Hematopoietic multipotent progenitor cell (in vitro differentiated cells): ENCODE data around the gene MMGT1. TPM values are rescaled to one million over a fixed set of nuclear protein-coding genes. Genes with fewer than 3 reads are reported as not detected.

Experiments
- DNase-seq, 3 donors: peaks; one replicate each; pipeline ENCODE4 v3.0.0-alpha.2; 2011 to 2015; ENCODE audit warnings: low read depth in 2 of 3, low spot score in 2 of 3
- total RNA-seq: library from RNA; depleted of rRNA; stranded (reverse); fragments of >200 nt; gene quantifications from one replicate; pipeline ENCODE4 v1.2.3, GENCODE V29; 2012

MMGT1 gene
- 10.8 TPM for total RNA-seq

DNA sequence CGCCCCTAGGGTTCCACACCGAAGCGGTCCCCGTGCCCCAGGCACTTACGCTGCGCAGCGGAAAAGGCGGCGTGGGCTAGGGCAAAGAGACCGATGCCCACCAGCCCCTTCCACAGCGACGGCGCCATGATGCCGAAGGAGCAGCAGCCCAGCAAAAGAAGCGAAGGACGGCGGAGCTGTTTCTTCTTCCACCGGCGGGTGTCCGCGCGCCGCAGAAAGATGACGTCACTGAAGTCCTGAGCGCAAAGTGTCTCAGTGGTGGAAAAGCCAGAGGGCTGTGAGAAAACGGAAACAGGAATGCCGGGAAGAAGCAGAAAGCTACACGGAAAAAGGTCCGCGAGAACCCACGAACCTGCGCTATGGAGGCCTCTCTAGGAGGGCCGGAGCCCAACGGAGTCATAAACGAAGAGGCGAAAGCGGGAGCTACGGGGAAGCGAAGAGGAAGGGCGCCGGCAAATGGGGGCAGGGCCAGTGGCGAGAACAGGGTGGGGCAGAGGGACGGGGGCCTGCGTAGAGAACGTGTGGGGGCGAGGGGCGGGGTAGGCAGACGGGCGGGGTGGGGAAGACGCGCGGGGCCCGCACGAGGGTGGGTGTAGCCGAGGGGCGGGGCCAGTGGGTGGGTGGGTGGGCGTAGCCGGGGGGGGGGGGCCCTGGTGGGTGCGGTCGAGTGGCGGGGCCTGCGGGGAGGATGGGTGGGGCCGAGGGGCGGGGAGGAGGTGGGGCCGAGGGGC, at the start of gene MMGT1:
MMGT1 (minus strand) TSS at position 441 of the 731 bp plus-strand sequence; CDS start at position 128, 313 bp downstream.
- DNase-seq = peak; percentile 49 to 91 (median 88)

DNA sequence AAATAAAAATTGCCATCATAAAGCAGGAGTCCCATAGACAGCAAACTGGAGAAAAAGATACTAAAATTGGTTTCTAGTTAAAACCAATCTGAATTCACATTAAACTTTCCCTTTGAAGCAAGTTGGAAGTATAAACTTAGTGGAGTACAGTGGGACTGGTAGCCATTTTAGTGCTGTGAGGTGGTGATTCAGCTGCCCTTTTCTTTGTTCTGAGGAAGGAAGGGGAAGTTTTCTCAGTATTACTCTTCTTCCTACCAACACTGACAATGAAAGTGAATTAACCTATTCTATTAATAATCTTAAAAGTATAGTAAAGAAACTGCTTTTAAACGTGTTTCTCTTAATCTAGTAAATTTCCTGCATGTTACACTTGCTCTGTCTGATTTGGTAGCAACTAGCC, 48.1 kb upstream of the MMGT1 start:
- DNase-seq = no peak

DNA sequence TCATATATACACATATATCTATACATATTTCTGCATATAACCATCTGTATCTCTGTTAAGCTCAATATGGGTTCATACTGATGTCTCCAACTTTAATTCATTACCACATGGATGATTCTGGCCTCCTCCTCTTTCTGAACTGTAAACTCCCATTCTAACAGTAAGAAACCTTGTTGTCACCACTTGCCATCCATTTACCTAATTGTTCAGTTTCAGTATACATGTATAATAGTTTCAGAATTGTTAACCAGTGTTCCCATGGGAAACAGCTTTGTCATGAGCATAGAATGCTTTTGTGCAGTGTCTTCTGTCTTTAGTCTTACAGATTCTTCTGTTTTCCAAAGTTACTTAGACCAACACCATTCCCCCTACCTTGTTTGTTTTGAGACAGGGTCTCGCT, 47.4 kb upstream of the MMGT1 start:
- DNase-seq = no peak

DNA sequence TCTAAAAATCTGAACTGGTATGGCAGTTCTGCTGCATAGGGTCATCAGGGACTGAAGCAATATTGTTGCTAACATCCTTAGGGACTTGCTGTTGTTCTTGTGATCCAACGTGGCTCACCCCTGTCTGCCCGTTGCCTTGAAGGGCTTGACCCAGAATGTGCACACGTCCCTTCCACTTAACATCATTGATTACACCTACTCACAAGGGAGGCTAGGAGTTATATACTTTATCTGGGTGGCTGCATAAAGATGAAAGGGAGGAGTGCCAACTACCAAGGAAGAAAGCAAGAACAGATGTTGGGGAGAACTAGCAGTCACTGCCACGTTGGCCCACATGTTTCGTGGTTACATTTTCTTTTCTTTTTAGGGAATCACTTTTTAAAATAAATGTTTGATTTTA, 45.4 kb upstream of the MMGT1 start:
- no peak for DNase-seq

DNA sequence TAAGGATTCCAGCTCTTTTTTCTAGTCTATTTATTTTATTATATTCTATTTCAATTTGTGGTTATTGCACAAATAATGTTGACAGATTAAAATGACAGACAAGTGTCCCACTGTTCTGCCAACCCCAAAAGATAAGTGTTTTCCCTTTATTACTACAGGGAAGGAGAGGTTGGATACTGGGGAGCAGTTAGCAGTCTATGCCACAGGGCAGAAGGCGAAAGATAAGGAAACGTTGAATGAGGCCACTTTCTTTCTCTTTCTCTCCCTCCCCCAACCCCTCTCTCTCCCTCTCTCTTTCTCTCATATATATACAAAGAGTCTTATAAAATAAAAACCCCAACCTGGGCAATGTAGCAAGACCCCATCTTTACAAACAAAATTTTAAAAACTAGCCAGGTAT, 43.1 kb upstream of the MMGT1 start:
- no peak for DNase-seq

DNA sequence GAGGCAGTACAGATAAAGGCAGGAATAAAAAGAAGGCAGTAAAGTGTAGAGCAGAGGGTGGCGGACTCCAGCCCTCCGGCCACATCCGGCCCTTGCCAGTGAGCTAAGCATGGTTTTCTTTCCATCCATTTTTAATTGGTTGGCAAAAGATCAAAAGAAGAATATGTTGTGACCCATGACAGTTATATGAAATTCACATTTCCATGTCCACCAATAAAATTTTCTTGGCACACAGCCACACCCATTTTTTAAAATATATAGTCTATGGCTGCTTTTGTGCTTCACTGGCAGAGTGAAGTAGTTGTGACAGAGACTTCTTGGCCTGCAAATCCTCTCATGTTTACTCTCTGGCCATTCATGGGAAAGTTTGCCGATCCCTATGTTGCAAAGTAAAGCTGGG, 41.2 kb upstream of the MMGT1 start:
- no peak for DNase-seq

DNA sequence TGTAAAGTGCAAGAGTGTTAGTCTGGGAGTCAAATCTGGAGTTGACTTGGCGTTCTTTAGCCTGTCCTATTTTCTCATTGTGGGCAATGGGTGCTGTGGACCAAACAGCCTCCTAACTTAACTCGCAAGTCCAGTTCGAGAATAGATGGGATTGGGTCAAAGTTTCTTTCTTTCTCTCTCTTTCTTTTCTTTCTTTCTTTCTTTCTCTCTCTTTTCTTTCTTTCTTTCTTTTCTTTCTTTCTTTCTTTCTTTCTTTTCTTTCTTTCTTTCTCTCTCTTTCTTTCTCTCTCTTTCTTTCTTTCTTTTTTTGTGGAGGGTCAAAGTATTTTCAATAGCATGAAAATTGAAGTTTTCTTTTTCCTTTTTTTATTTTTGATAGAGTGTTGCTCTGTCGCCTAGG, 14.5 kb upstream of the MMGT1 start:
- DNase-seq = no peak

DNA sequence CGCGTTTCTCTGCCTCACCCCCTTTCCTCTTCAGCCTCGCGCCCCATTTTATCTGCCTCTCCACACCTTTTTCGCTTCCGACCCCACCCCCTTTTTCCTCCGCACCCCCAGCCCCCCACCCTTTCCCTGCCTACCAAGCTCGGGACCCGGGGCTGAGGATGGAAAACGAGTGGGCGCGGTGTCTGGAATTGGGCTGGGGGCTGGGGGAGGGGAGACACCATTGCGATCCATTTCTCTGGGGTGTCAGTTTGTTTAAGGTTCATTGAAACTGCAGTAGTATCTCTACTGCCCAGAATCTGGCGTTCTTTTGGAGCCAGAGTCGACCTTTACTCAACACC, 12.2 kb upstream of the MMGT1 start:
- peak in 1 of 3 donors; percentile 2 for DNase-seq

DNA sequence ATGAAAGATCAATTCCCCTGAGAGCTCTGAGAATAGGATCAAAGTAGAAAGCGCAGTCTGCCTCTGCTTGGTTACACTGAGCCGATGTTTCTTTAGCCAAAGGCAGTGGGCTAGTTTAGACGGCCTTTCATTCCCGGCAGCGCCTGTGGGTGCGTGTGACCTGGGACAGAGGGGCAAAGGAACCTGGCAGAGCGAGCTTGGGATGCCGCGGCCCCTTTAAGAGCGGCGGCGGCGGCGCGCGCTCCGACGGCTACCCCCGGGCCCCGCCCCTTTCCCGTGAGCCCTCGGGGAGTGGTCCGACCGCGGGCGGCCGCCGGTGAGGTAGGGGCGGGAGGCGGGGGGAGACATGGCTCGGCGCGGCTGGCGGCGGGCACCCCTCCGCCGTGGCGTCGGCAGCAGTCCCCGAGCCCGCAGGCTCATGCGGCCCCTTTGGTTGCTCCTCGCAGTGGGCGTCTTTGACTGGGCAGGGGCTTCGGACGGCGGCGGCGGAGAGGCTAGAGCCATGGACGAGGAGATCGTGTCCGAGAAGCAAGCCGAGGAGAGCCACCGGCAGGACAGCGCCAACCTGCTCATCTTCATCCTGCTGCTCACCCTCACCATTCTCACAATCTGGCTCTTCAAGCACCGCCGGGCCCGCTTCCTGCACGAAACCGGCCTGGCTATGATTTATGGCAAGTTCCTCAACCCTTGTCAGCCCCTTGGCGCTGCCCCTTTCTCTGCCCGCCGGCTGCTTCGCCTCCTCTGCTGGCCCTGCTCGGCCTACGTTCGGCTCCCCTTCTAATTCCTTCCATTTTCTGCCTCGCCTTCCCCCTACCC, 11.6 kb upstream of the MMGT1 start, which contains the start of gene SLC9A6:
SLC9A6 (plus strand) TSS at position 279 of the 816 bp plus-strand sequence; CDS start at position 503, 224 bp downstream.
- peak in 2 of 3 donors; percentile 47 to 69 for DNase-seq

DNA sequence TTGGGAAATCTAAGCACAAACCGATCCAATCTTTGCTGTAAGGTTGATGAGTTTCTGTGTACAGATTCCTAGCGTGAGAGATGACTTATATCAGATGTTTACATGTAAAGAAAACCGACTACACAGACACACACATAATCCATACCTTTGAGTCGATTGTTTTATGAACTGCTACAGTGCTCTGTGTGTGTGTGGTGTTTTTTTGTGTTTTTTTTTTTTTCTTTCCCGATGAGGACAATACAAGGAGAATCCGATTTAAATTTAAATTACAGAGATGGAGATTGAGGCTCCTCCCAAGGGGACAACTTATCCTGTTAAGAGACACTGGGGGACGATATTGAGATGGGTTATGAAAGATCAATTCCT, 11.0 kb upstream of the MMGT1 start:
- DNase-seq = no peak

DNA sequence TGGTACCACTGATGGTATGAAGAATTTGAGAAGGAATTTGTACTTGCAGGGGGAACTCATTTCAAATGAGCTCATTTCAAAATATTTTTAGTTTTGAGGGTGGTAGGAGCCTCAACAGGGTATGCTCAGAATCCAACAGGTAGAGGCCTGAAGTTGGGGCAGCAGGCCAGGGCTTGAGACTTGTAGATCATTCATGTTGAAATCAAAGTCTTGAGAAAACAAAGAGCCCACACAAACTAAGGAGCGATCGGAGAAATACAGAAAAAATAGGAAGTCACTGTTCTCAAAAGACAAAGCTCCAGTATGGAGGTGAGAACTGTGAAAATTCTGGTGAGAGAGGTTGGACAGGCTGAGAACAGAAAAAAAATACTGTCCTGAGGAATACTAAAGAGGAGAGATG, 10.5 kb upstream of the MMGT1 start:
- no peak for DNase-seq

DNA sequence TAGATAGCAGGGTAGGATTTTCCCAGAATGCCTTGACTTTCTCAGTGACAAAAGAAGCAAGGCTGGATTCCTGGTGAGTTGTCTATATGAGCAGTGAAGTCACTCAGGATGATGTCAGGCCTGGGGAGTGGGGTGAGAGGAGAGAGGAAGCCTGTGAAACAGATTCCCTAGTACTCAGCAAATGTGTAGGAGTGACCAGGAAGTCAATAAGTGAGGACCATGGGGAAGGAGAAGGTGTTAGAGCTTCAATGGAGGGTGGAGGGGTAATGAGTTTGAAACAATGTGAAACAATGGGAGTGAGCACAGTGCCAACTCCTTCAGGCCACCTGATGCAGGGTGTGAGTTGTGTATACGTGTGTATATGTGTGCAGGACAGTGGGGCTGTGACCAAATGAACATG, 9.1 kb upstream of the MMGT1 start:
- DNase-seq = no peak

DNA sequence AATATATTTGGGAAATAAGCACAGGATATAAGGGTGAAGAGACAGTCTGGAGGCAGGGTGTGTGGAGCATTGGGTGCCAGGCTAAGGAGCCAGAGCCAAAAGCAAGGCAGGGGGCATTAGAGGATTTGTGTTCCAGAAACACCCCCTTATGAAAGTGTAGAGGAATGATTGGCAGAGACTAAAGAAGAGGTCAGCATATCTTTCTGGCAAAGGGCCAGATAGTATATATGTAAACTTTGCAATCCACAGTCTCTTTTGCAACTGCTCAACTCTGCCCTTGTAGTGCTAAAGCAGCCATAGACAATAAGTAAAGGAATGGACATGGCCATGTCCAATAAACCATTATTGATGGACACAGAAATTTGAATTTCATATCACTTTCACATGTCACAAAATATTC, 7.9 kb upstream of the MMGT1 start:
- no peak for DNase-seq

DNA sequence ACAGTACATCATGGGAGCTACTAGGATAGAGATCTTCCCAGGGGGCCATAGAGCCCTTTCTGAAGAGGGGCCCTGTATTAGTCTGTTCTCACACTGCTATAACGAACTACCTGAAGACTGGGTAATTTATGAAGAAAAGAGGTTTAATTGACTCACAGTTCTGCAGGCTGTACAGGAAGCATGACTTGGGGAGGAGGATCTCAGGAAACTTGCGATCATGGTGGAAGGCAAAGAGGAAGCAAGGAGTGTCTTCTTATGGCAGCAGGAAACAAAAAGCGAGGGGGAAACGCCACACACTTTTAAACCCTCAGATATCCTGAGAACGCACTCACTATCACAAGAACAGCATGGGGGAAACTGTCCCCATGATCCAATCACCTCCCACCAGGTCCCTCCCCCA, 7.2 kb upstream of the MMGT1 start:
- peak in 1 of 3 donors; percentile 4 for DNase-seq

DNA sequence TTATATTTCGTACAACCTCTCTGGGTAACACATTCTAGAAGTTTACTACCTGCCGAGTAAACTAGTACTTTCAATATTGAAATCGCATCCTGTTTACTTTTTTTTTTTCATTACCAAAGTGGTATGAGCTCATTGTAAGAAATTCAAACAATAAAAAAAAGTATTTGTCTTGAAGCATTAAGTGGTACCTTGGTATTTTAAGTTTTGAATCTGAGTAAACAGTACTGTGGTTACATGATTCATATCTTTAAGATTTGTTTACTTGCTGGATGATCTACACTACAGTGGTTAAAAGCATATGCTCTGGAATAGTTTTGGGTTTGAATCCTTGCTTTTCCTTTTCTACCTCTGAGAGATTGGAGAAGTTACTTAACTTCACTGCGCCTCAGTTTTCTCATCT, 3.8 kb upstream of the MMGT1 start:
- no peak for DNase-seq

DNA sequence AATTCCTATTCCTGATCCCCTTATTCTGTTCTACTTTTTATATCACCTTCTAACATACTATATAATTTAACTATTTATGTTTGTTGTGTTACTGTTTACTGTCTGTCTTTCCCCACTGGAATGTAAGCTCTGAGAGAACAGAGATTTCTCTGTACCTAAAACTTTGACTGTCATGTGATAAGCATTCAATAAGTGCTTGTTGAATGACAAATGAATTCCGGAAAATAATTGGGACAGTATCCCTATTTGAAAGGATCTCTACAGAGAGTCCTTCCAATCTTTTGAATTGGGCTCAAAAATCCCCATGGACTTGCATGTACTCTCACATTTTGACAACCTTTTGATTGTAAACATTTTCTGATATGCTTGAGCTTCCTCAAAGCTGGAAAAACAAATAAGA, 1.6 kb upstream of the MMGT1 start:
- DNase-seq = no peak

DNA sequence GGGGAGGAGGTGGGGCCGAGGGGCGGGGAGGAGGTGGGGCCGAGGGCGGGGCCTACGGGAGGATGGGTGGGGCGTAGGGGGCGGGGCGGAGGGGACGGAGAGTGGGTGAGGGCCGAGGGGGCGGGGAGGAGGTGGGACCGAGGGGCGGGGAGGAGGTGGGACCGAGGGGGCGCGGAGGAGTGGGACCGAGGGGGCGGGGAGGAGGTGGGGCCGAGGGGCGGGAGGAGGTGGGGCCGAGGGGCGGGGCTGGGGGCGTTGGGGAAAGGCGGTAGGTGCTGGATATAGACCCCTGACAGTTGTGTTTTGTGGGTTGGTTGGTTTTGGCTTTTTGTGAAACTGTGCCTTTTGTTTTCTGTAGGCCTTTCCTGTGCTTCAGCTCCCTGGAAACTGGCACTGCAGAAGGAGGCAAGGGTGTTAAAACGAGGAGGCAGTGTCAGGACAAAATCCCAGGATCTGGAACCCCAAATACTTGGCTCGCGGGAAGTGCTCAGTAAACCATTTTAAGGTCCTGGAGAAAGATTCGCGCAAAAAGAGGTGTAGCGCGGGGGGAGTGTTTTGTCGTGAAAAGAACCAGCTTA, 580 bp upstream of the MMGT1 start:
- DNase-seq = peak; percentile 41 to 80 (median 68)

DNA sequence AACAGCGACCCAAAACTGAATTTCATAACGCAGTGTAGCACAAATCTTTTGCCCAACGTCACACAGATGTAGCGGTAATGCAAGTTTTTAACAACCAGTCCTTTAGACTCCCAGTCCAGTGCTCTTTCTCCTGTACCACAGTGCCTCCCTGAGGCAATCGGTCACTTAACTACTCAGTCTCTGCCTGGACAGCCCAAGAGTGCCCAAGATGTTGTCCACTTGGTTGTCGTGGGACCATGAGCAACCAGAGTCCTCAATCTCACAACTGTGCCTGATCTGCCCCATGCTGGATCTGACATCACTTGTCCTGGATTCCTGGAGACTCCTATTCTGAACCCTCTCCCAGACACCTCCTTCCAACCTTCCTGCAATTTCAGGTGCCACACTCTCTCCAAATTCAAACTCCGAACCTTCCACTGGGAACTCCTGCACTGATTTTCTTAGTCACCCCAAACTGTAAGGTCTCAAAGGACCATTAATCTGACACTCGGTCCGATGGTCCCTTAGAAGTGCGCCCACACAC, 702 bp downstream of the MMGT1 start:
- DNase-seq = no peak

DNA sequence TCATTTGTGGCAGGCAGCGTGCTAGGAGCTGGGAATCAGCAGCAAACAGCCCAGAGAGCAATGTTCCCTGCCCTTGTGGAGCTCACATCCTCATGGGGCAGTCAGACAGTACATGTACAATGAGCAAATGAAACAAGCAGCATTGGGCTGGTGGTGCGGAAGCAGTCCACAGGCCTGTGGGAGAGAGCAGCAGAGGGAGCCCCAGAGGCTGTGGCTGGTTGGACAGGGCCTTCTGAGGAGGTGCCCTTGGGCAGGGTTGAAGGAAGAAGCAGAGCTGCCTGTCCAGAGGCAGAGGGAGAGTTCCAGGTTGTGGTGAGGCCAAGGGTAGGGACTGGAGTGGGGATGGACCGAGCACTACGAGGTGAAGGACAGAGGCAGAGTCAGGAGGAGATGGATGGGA, 22.5 kb downstream of the MMGT1 start:
- no peak for DNase-seq

DNA sequence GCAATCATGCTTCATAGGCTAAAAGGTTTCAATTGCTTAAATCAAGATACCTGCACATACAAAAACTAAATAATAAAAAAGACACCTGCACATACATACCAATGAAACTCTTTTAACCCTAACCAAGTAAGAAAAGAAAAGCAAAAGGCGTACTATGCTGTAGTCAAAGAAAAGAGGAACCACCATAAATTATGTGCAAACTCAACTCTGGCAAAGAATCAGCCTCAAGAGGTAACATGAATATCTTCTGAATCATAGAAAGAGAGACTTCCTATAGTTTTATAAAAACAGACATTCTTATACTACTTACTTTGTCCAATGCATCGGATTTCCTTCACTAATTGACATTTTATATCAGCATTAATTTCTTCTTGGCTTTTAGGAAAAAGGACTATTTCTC, 29.3 kb downstream of the MMGT1 start:
- peak in 2 of 3 donors; percentile 21 to 59 for DNase-seq

DNA sequence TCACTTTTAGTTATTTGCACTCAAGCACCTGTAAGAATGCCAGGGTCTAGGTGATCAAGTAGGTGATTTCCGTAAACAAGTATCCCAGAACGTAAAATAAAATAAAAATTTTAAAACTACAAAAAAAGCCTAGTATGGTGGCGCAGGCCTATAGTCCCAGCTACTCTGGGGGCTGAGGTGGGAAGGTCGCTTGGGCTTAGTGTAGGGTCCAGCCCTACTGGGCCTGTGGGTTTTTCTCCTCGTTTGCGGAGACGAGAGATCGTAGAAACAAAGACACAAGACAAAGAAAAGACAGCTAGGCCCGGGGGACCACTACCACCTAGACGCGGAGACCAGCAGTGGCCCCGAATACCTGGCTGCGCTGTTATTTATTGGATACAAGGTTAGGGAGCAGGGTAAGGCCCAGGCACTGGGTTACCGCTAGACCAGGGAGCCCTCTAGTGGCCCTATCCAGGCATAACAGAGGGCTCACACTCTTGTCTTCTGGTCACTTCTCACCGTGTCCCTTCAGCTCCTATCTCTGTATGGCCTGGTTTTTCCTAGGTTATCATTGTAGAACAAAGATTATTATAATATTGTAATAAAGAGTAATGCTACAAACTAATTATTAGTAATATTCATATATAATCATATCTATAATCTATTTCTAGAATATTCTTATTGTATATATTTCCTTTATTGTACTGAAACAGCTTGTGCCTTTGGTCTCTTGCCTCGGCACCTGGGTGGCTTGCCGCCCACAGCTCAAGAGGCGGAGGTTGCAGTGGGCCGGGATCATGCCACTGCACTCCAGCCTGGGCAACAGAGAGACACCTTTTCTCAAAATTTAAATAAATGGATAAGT, 41.9 kb downstream of the MMGT1 start:
- peak; percentile 3 to 37 (median 30) for DNase-seq
